ENCODE results near the gene NGB. TPM values are rescaled to one million over a fixed set of nuclear protein-coding genes. Genes with fewer than 3 reads are reported as not detected.

NGB gene
- total and polyA plus RNA-seq, 2 experiments from 2014 or later = not detected

GRCh38 chr14:77314539-77315457 lies 43.8 kb upstream of the NGB start:
- H3K27ac ChIP-seq = peak overlapping the region; percentile 68
- H3K79me2 ChIP-seq = peaks cover 58% of the 10 kb centered on the region
- no peak for TF ChIP-seq EZH2 (IDR thresholded peaks at IDR 0.05; ENCODE audit: borderline replicate concordance)
- no peak for TF ChIP-seq EZH2phosphoT487 (IDR thresholded peaks at IDR 0.05; ENCODE audit: low read depth, severe bottlenecking, unreplicated experiment)
- TF ChIP-seq CTCF (IDR thresholded peaks at IDR 0.05; ENCODE audit: poor library complexity) = no peak
- peaks cover 38% of the 10 kb centered on the region for H3K4me1 ChIP-seq (ENCODE audit: insufficient read depth)
- no peaks in the 10 kb centered on the region for H4K20me1 ChIP-seq (ENCODE audit: insufficient read depth, poor library complexity, severe bottlenecking)
- no peak overlapping the region for H3K4me3 ChIP-seq
- no peaks in the 10 kb centered on the region for H3K9me2 ChIP-seq (replicated peaks; ENCODE audit: insufficient read depth)
- H3K4me2 ChIP-seq = no peak overlapping the region
- no peaks in the 10 kb centered on the region for H3K36me3 ChIP-seq (replicated peaks; ENCODE audit: insufficient read depth, low read depth)
- WGBS (ENCODE audit: low lambda C conversion rate, missing lambda C conversion rate) = 77% methylated on average over 10 of the region's 10 CpGs
- no peaks in the 10 kb centered on the region for H3K9me3 ChIP-seq (ENCODE audit: low read depth)
- no peak overlapping the region for H2AFZ ChIP-seq
- no peaks in the 10 kb centered on the region for H3K27me3 ChIP-seq
- no peak for DNase-seq (ENCODE audit: low spot score)

GRCh38 chr14:77314043-77314442 lies 43.0 kb upstream of the NGB start:
- Histone ChIP-seq H3K9me2 (replicated peaks; ENCODE audit: insufficient read depth) (no peaks in the 10 kb centered on the region), H2AFZ (no peak overlapping the region), H3K27ac (peak overlapping the region; percentile 87), H3K4me1 (ENCODE audit: insufficient read depth) (peaks cover 33% of the 10 kb centered on the region), H4K20me1 (ENCODE audit: insufficient read depth, poor library complexity, severe bottlenecking) (no peaks in the 10 kb centered on the region), H3K27me3 (no peaks in the 10 kb centered on the region), H3K9me3 (ENCODE audit: low read depth) (no peaks in the 10 kb centered on the region), H3K4me3 (no peak overlapping the region), H3K36me3 (replicated peaks; ENCODE audit: insufficient read depth, low read depth) (no peaks in the 10 kb centered on the region), H3K79me2 (peaks cover 54% of the 10 kb centered on the region), H3K4me2 (peak overlapping the region; percentile 37)
- no peak for TF ChIP-seq EZH2 (IDR thresholded peaks at IDR 0.05; ENCODE audit: borderline replicate concordance)
- no peak for TF ChIP-seq EZH2phosphoT487 (IDR thresholded peaks at IDR 0.05; ENCODE audit: low read depth, severe bottlenecking, unreplicated experiment)
- no peak for TF ChIP-seq CTCF (IDR thresholded peaks at IDR 0.05; ENCODE audit: poor library complexity)
- 12% methylated on average over 2 of the region's 2 CpGs for WGBS (ENCODE audit: low lambda C conversion rate, missing lambda C conversion rate)
- DNase-seq (ENCODE audit: low spot score) = peak; percentile 82

GRCh38 chr14:77313371-77313770 lies 42.4 kb upstream of the NGB start:
- no peaks in the 10 kb centered on the region for H4K20me1 ChIP-seq (ENCODE audit: insufficient read depth, poor library complexity, severe bottlenecking)
- H3K9me3 ChIP-seq (ENCODE audit: low read depth) = no peaks in the 10 kb centered on the region
- peaks cover 50% of the 10 kb centered on the region for H3K79me2 ChIP-seq
- H3K4me1 ChIP-seq (ENCODE audit: insufficient read depth) = peaks cover 33% of the 10 kb centered on the region
- H3K27ac ChIP-seq = peak overlapping the region; percentile 87
- H3K36me3 ChIP-seq (replicated peaks; ENCODE audit: insufficient read depth, low read depth) = no peaks in the 10 kb centered on the region
- H3K4me3 ChIP-seq = no peak overlapping the region
- TF ChIP-seq CTCF (IDR thresholded peaks at IDR 0.05; ENCODE audit: poor library complexity) (no peak), EZH2 (IDR thresholded peaks at IDR 0.05; ENCODE audit: borderline replicate concordance) (no peak), EZH2phosphoT487 (IDR thresholded peaks at IDR 0.05; ENCODE audit: low read depth, severe bottlenecking, unreplicated experiment) (no peak)
- 17% methylated on average over 1 of the region's 1 CpG for WGBS (ENCODE audit: low lambda C conversion rate, missing lambda C conversion rate)
- no peak for DNase-seq (ENCODE audit: low spot score)
- no peaks in the 10 kb centered on the region for H3K27me3 ChIP-seq
- peak overlapping the region; percentile 37 for H3K4me2 ChIP-seq
- no peaks in the 10 kb centered on the region for H3K9me2 ChIP-seq (replicated peaks; ENCODE audit: insufficient read depth)
- no peak overlapping the region for H2AFZ ChIP-seq
